SK-N-SH treated with all-trans-retinoic acid at 6 μM for 48 hours (cell line): Measurements from ENCODE around the gene GNAQ.

Source experiments
- ATAC-seq: fragments of 200-7000 bp; cut with Tn5 transposase; 3 replicates; pipeline ENCODE4 v1.9.1; 2020; ENCODE audit warnings: mild to moderate bottlenecking, moderate library complexity
- ARNTL ChIP-seq: fragments of 450-650 bp; formaldehyde crosslinking; IDR thresholded peaks from 2 replicates; pipeline ENCODE4 v1.5.0; 2020; ENCODE audit warnings: low read depth, mild to moderate bottlenecking, moderate library complexity, borderline replicate concordance
- BACH2 ChIP-seq: fragments of 250-450 bp; sonication (Bioruptor Pico); IDR thresholded peaks from 2 replicates; pipeline ENCODE4 v1.9.0; 2021; ENCODE audit warnings: mild to moderate bottlenecking, borderline replicate concordance
- CSDC2 ChIP-seq: fragments of 250-450 bp; sonication (Bioruptor Pico); IDR thresholded peaks from 2 replicates; pipeline ENCODE4 v1.5.0; 2020; ENCODE audit warnings: mild to moderate bottlenecking, moderate library complexity
- ESRRG ChIP-seq: fragments of 250-450 bp; sonication (Bioruptor Pico); IDR thresholded peaks from 2 replicates; pipeline ENCODE4 v1.6.1; 2021; ENCODE audit warnings: mild to moderate bottlenecking
- GLIS3 ChIP-seq: fragments of 250-450 bp; sonication (Bioruptor Pico); IDR thresholded peaks from 2 replicates; pipeline ENCODE4 v1.5.0; 2020; ENCODE audit warnings: mild to moderate bottlenecking, moderate library complexity
- ISL1 ChIP-seq: fragments of 250-450 bp; sonication (Bioruptor Pico); IDR thresholded peaks from 2 replicates; pipeline ENCODE4 v2.1.2; 2022; ENCODE audit warnings: mild to moderate bottlenecking, moderate library complexity
- OSR1 ChIP-seq: fragments of 250-450 bp; sonication (Bioruptor Pico); IDR thresholded peaks from 2 replicates; pipeline ENCODE4 v1.8.0; 2022; ENCODE audit warnings: moderate library complexity, mild to moderate bottlenecking, inconsistent platforms
- PPARA ChIP-seq: fragments of 250-450 bp; sonication (Bioruptor Pico); IDR thresholded peaks from 2 replicates; pipeline ENCODE4 v1.5.0; 2020; ENCODE audit warnings: mild to moderate bottlenecking, borderline replicate concordance
- RARB ChIP-seq: fragments of 250-450 bp; sonication (Bioruptor Pico); IDR thresholded peaks from 2 replicates; pipeline ENCODE4 v1.8.0; 2021; ENCODE audit warnings: mild to moderate bottlenecking, moderate library complexity
- TCF4 ChIP-seq: fragments of 250-450 bp; sonication (Bioruptor Pico); IDR thresholded peaks from 2 replicates; pipeline ENCODE4 v1.8.0; 2021; ENCODE audit warnings: mild to moderate bottlenecking, moderate library complexity, borderline replicate concordance
- TOX ChIP-seq: fragments of 250-450 bp; sonication (Bioruptor Pico); IDR thresholded peaks from 2 replicates; pipeline ENCODE4 v1.8.0; 2021; ENCODE audit warnings: mild to moderate bottlenecking, moderate library complexity, borderline replicate concordance
- ZC3H10 ChIP-seq: fragments of 250-450 bp; sonication (Bioruptor Pico); IDR thresholded peaks from 2 replicates; pipeline ENCODE4 v1.5.1; 2021; ENCODE audit warnings: mild to moderate bottlenecking, moderate library complexity
- ZFP3 ChIP-seq: fragments of 250-450 bp; sonication (Bioruptor Pico); IDR thresholded peaks from 2 replicates; pipeline ENCODE4 v1.5.0; 2020; ENCODE audit warnings: mild to moderate bottlenecking, moderate library complexity
- ZFP30 ChIP-seq: fragments of 450-650 bp; formaldehyde crosslinking; IDR thresholded peaks from 2 replicates; pipeline ENCODE4 v1.5.0; 2022; ENCODE audit warnings: mild to moderate bottlenecking, moderate library complexity
- ZNF565 ChIP-seq: fragments of 450-650 bp; formaldehyde crosslinking; conservative IDR thresholded peaks from 2 replicates; pipeline ENCODE4 v1.5.0; 2020; ENCODE audit warnings: low read depth, mild to moderate bottlenecking, moderate library complexity
- ZNF70 ChIP-seq: fragments of 450-650 bp; formaldehyde crosslinking; IDR thresholded peaks from 2 replicates; pipeline ENCODE4 v1.5.0; 2020; ENCODE audit warnings: mild to moderate bottlenecking, moderate library complexity
- ZNF8 ChIP-seq: fragments of 450-650 bp; formaldehyde crosslinking; IDR thresholded peaks from 2 replicates; pipeline ENCODE4 v1.5.0; 2020; ENCODE audit warnings: mild to moderate bottlenecking, moderate library complexity
- TF ChIP-seq, protein P1 (sequence below): fragments of 250-450 bp; sonication (Bioruptor Pico); IDR thresholded peaks from 2 replicates; pipeline ENCODE4 v1.8.0; 2021; ENCODE audit warnings: low read depth, mild to moderate bottlenecking, moderate library complexity, borderline replicate concordance
- TF ChIP-seq, protein P2 (sequence below): fragments of 250-450 bp; sonication (Bioruptor Pico); IDR thresholded peaks from 2 replicates; pipeline ENCODE4 v1.5.0; 2020; ENCODE audit warnings: mild to moderate bottlenecking, moderate library complexity
- TF ChIP-seq, protein P3 (sequence below): fragments of 250-450 bp; sonication (Bioruptor Pico); IDR thresholded peaks from 2 replicates; pipeline ENCODE4 v1.5.1; 2021; ENCODE audit warnings: mild to moderate bottlenecking, moderate library complexity
- TF ChIP-seq, protein P4 (sequence below): fragments of 250-450 bp; sonication (Bioruptor Pico); IDR thresholded peaks from 2 replicates; pipeline ENCODE4 v1.5.1; 2020; ENCODE audit warnings: low read depth, mild to moderate bottlenecking, moderate library complexity
- TF ChIP-seq, protein P5 (sequence below): fragments of 250-450 bp; sonication (Bioruptor Pico); IDR thresholded peaks from 2 replicates; pipeline ENCODE4 v1.8.0; 2020; ENCODE audit warnings: mild to moderate bottlenecking, moderate library complexity, borderline replicate concordance

GNAQ gene

DNA sequence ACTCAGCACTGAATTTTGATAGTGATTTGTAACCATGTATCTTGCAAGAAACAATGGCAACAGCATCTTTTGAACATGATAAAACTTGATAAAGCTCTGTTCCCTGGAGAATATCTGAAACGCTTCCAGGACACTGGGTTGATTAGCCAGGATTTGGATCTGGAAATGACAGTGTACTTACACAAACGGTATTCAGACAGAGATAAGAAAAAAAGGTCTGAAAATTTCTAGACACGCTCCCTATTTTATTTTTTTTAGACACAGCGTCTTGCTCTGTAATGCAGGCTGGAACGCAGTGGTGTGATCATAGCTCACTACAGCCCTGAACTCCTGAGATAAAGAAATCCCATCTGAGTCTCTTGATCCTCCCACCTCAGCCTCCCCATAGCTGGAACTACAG lies 109.0 kb downstream of the GNAQ start:
- ATAC-seq: no peak

DNA sequence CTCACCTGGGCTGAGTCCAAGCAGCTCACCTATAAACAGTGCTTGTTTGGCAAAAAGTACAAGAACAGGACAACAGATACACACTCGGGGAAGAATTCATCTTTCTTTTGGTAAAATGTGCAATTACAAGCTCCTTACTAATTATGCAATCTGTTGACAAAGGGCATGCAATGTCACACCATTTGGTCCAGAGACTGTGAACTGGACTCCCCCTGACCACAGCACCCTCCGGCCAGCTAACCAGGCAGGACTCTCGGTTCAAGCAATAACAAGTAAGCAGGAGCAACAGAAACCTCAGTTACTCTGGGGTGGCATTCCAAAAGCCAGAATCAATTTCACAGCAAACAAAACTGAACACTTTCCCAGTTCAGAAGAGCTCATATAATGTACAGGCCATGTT lies 113.8 kb downstream of the GNAQ start:
- no peak for ATAC-seq
- TF ChIP-seq ZFP30 (no peak), PPARA (CRISPR knock-in tag) (no peak), ARNTL (no peak), ESRRG (no peak), OSR1 (CRISPR knock-in tag) (no peak), GLIS3 (no peak), ZNF565 (CRISPR knock-in tag) (no peak), CSDC2 (CRISPR knock-in tag) (no peak), RARB (CRISPR knock-in tag) (no peak), ZFP3 (no peak), TCF4 (CRISPR knock-in tag) (no peak), ZNF70 (CRISPR knock-in tag) (no peak), BACH2 (CRISPR knock-in tag) (no peak), TOX (CRISPR knock-in tag) (no peak), ZC3H10 (no peak), ZNF8 (CRISPR knock-in tag) (no peak)
- TF ChIP-seq, protein P1, sequence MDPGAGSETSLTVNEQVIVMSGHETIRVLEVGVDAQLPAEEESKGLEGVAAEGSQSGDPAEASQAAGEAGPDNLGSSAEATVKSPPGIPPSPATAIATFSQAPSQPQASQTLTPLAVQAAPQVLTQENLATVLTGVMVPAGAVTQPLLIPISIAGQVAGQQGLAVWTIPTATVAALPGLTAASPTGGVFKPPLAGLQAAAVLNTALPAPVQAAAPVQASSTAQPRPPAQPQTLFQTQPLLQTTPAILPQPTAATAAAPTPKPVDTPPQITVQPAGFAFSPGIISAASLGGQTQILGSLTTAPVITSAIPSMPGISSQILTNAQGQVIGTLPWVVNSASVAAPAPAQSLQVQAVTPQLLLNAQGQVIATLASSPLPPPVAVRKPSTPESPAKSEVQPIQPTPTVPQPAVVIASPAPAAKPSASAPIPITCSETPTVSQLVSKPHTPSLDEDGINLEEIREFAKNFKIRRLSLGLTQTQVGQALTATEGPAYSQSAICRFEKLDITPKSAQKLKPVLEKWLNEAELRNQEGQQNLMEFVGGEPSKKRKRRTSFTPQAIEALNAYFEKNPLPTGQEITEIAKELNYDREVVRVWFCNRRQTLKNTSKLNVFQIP (CRISPR knock-in tag): no peak
- TF ChIP-seq, protein P2, sequence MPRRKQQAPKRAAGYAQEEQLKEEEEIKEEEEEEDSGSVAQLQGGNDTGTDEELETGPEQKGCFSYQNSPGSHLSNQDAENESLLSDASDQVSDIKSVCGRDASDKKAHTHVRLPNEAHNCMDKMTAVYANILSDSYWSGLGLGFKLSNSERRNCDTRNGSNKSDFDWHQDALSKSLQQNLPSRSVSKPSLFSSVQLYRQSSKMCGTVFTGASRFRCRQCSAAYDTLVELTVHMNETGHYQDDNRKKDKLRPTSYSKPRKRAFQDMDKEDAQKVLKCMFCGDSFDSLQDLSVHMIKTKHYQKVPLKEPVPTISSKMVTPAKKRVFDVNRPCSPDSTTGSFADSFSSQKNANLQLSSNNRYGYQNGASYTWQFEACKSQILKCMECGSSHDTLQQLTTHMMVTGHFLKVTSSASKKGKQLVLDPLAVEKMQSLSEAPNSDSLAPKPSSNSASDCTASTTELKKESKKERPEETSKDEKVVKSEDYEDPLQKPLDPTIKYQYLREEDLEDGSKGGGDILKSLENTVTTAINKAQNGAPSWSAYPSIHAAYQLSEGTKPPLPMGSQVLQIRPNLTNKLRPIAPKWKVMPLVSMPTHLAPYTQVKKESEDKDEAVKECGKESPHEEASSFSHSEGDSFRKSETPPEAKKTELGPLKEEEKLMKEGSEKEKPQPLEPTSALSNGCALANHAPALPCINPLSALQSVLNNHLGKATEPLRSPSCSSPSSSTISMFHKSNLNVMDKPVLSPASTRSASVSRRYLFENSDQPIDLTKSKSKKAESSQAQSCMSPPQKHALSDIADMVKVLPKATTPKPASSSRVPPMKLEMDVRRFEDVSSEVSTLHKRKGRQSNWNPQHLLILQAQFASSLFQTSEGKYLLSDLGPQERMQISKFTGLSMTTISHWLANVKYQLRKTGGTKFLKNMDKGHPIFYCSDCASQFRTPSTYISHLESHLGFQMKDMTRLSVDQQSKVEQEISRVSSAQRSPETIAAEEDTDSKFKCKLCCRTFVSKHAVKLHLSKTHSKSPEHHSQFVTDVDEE (CRISPR knock-in tag): no peak
- TF ChIP-seq, protein P3, sequence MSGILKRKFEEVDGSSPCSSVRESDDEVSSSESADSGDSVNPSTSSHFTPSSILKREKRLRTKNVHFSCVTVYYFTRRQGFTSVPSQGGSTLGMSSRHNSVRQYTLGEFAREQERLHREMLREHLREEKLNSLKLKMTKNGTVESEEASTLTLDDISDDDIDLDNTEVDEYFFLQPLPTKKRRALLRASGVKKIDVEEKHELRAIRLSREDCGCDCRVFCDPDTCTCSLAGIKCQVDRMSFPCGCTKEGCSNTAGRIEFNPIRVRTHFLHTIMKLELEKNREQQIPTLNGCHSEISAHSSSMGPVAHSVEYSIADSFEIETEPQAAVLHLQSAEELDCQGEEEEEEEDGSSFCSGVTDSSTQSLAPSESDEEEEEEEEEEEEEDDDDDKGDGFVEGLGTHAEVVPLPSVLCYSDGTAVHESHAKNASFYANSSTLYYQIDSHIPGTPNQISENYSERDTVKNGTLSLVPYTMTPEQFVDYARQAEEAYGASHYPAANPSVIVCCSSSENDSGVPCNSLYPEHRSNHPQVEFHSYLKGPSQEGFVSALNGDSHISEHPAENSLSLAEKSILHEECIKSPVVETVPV (CRISPR knock-in tag): no peak
- TF ChIP-seq, protein P4, sequence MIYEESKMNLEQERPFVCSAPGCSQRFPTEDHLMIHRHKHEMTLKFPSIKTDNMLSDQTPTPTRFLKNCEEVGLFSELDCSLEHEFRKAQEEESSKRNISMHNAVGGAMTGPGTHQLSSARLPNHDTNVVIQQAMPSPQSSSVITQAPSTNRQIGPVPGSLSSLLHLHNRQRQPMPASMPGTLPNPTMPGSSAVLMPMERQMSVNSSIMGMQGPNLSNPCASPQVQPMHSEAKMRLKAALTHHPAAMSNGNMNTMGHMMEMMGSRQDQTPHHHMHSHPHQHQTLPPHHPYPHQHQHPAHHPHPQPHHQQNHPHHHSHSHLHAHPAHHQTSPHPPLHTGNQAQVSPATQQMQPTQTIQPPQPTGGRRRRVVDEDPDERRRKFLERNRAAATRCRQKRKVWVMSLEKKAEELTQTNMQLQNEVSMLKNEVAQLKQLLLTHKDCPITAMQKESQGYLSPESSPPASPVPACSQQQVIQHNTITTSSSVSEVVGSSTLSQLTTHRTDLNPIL (CRISPR knock-in tag): no peak
- TF ChIP-seq, all 23 proteins: peak for 0

More for the DNA sequence above, 109.0 kb downstream of the GNAQ start:
- TF ChIP-seq ISL1 (CRISPR knock-in tag): peak; percentile 34; the same call in 1 of the 2 replicates
- TF ChIP-seq ESRRG: no peak
- no peak for TF ChIP-seq ZC3H10
- TF ChIP-seq, protein P4 (CRISPR knock-in tag): no peak

DNA sequence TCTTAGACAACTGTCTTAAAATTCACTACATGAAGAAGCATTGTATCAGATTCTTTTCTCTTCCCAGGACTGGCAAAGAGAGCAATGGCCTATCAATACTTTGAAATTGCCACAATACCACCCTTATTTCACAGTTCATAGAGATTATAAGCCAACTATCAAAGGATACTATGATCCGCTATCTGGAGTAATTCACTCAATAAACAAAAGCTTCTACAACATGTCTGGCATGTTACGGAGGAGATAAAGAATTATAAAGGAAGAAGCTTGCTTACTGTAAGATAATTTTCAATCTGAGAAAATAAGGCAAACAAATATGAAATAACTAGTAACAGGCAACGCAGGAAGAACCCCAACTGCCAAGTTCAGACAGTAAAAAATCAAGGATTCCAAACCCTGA lies 114.8 kb downstream of the GNAQ start:
- ATAC-seq: no peak
- TF ChIP-seq PPARA (CRISPR knock-in tag): no peak
- no peak for TF ChIP-seq BACH2 (CRISPR knock-in tag)
- no peak for TF ChIP-seq ARNTL
- TF ChIP-seq TCF4 (CRISPR knock-in tag): no peak
- no peak for TF ChIP-seq ZNF565 (CRISPR knock-in tag)
- TF ChIP-seq ZFP3: no peak
- no peak for TF ChIP-seq TOX (CRISPR knock-in tag)
- no peak for TF ChIP-seq CSDC2 (CRISPR knock-in tag)
- TF ChIP-seq ISL1 (CRISPR knock-in tag): no peak
- TF ChIP-seq, protein P2 (CRISPR knock-in tag): no peak
- TF ChIP-seq, protein P5, sequence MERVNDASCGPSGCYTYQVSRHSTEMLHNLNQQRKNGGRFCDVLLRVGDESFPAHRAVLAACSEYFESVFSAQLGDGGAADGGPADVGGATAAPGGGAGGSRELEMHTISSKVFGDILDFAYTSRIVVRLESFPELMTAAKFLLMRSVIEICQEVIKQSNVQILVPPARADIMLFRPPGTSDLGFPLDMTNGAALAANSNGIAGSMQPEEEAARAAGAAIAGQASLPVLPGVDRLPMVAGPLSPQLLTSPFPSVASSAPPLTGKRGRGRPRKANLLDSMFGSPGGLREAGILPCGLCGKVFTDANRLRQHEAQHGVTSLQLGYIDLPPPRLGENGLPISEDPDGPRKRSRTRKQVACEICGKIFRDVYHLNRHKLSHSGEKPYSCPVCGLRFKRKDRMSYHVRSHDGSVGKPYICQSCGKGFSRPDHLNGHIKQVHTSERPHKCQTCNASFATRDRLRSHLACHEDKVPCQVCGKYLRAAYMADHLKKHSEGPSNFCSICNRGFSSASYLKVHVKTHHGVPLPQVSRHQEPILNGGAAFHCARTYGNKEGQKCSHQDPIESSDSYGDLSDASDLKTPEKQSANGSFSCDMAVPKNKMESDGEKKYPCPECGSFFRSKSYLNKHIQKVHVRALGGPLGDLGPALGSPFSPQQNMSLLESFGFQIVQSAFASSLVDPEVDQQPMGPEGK: no peak
- no peak for TF ChIP-seq ZNF70 (CRISPR knock-in tag)
- no peak for TF ChIP-seq ZFP30
